ENCODE results near the gene PPP5C.

GRCh38 chr19:46385636-46386035, 38.7 kb downstream of the PPP5C start:
- TF ChIP-seq EZH2 (IDR thresholded peaks at IDR 0.05; ENCODE audit: borderline replicate concordance, low read depth, low read length): no peak
- TF ChIP-seq SP1 (CRISPR knock-in tag; IDR thresholded peaks at IDR 0.05): no peak
- TF ChIP-seq EP300 (IDR thresholded peaks at IDR 0.05; ENCODE audit: low read length): no peak
- TF ChIP-seq BRF2 (IDR thresholded peaks at IDR 0.05; ENCODE audit: borderline replicate concordance, insufficient read depth, insufficient read length): no peak
- TF ChIP-seq GATAD2B (IDR thresholded peaks at IDR 0.05; ENCODE audit: borderline replicate concordance): no peak
- TF ChIP-seq NR1H2 (CRISPR knock-in tag; IDR thresholded peaks at IDR 0.05): no peak
- no peak for TF ChIP-seq CTCF (IDR thresholded peaks at IDR 0.05 in 2 of 3, conservative IDR thresholded peaks at IDR 0.05 in 1 of 3; ENCODE audit: insufficient read depth in 2 of 3, low read depth in 1 of 3, low read length in 3 of 3)
- TF ChIP-seq ZNF780A (CRISPR knock-in tag; IDR thresholded peaks at IDR 0.05): no peak
- no peak for TF ChIP-seq SMAD2 (IDR thresholded peaks at IDR 0.05; ENCODE audit: low read depth, low read length)
- TF ChIP-seq SMARCA5 (IDR thresholded peaks at IDR 0.05): no peak
- no peak for TF ChIP-seq HMGXB4 (CRISPR knock-in tag; IDR thresholded peaks at IDR 0.05)
- TF ChIP-seq ZNF282 (CRISPR knock-in tag; IDR thresholded peaks at IDR 0.05): no peak
- no peak for TF ChIP-seq RAD21 (CRISPR knock-in tag; conservative IDR thresholded peaks at IDR 0.05 in 1 of 2, IDR thresholded peaks at IDR 0.05 in 1 of 2)
